ENCODE measurements around the gene MLPH.

GRCh38 chr2:237546040-237546875 is 59.2 kb downstream of the MLPH start:
- TF ChIP-seq TAF1 (IDR thresholded peaks at IDR 0.05; ENCODE audit: low read depth) = no peak
- TF ChIP-seq TEAD4 (IDR thresholded peaks at IDR 0.05) = no peak
- TF ChIP-seq FOXM1 (IDR thresholded peaks at IDR 0.05; ENCODE audit: borderline replicate concordance, low read depth) = no peak
- TF ChIP-seq CREB1 (IDR thresholded peaks at IDR 0.05; ENCODE audit: low read depth) = no peak
- TF ChIP-seq RAD21 (IDR thresholded peaks at IDR 0.05; ENCODE audit: low read depth) = no peak
- no peak for TF ChIP-seq MAX (IDR thresholded peaks at IDR 0.05)
- no peak for TF ChIP-seq YY1 (IDR thresholded peaks at IDR 0.05; ENCODE audit: low read depth)
- no peak for TF ChIP-seq REST (IDR thresholded peaks at IDR 0.05; ENCODE audit: low read depth)
- TF ChIP-seq EGR1 (IDR thresholded peaks at IDR 0.05) = no peak
- TF ChIP-seq EP300 (IDR thresholded peaks at IDR 0.05; ENCODE audit: borderline replicate concordance) = no peak
- TF ChIP-seq NFIC (IDR thresholded peaks at IDR 0.05) = no peak
